GM18526 (cell line): ENCODE data around the gene TRAPPC2.

Experiments
- POLR2A ChIP-seq: IDR thresholded peaks from 3 replicates; pipeline ENCODE4 v1.6.1; 2011; ENCODE audit not compliant: insufficient read length; ENCODE audit errors: extremely low read depth

Gene TRAPPC2

GRCh38 chrX:13691841-13692371 is 42.5 kb downstream of the TRAPPC2 start:
- no peak for TF ChIP-seq POLR2A

DNA sequence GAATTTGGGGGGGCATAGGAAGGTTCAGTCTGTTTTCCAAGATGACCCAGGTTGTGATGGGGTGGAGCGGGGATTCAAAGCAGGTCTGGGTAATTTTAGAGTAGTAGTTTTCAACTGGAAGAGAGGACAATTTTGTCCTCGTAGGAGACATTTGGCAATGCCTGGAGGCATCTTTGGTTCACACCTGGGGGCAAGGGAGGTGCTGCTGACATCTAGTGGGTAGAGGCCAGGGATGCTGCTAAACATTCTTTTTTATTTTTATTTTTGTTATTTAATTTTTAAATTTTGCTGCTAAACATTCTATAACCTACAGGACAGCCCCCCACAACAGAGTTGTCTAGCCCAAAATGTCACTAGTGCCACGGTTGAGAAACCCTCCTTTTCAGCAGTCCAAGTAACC is 43.6 kb downstream of the TRAPPC2 start:
- TF ChIP-seq POLR2A = no peak

GRCh38 chrX:13689741-13690211 is 44.6 kb downstream of the TRAPPC2 start:
- no peak for TF ChIP-seq POLR2A

GRCh38 chrX:13688958-13689740 is 45.3 kb downstream of the TRAPPC2 start, which contains the start of gene RAB9A:
RAB9A (plus strand) TSS chrX:13689128; CDS start chrX:13708747, 19,619 bp downstream.
- peak; percentile 95 for TF ChIP-seq POLR2A

- TF ChIP-seq POLR2A = no peak
These were observed 45.9 kb downstream of the TRAPPC2 start for GRCh38 chrX:13688384-13688957.

- TF ChIP-seq POLR2A = no peak
These were observed 47.2 kb downstream of the TRAPPC2 start for GRCh38 chrX:13687203-13687602.

DNA sequence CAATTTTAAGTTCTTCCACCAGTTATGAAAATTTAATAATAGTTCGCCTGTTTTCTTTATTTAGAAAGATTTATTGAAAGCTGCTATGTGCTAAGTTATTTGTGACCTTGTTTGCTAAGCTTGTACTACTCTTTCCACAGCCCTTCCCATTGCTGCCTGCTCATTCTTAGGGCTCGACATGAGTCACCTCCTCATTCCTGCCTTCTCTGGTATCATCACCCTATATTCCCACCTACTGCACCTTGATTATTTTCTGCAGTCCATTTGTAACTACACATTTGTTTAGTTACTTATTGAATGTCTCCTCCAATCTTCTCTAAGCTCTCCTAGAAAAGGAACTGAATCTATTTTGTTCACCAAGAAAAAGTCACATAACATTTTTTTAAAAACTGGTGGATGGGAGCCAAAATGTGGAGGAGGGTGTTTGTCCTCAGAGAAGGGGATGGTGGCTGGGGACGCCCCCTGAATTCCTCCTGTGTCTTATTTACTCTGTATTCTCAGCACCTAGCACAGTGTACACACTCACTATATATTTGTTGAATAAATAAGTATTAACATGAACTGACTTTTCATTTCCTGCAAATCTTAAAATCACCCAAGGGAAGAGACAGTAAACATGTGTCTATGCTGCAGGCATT is 49.2 kb downstream of the TRAPPC2 start:
- no peak for TF ChIP-seq POLR2A

DNA sequence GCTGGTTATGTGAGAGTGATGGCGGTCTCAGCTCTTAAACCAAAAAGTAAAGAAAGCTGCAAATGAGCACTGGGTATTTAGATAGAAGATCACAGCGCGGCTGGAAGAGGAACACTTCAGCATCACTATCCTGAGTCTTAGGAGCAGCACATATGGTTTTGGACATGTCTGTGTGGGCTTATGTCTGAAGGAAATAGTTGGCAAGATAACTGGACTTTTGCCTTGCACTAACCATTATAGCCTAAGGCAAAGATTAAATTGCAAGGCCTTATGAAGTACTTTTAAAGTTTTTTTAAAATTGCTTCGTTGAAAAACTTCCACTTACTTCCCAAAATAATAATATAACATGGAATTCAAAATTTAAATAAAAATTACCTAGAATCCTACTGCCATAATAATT is 50.1 kb downstream of the TRAPPC2 start:
- no peak for TF ChIP-seq POLR2A

GRCh38 chrX:13681595-13681994 is 52.8 kb downstream of the TRAPPC2 start:
- no peak for TF ChIP-seq POLR2A

GRCh38 chrX:13676885-13677284 is 57.5 kb downstream of the TRAPPC2 start:
- no peak for TF ChIP-seq POLR2A

DNA sequence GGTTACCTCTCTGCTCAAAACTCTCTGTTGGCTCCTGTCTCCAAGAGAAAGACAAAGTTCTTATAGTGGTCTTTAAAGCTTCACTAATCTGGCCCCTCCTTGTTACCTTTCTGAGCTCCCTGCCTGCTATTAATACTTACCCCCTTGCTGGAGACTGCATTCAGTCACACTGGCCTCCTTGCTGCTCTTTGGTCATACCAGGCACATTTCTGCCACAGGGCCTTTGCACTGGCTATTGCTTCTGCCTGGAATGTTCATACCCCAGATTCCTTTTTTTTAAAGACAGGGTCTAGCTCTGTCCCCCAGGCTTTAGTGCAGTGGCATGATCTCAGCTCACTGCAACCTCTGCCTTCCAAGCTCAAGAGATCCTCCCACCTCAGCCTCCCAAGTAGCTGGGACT is 61.4 kb downstream of the TRAPPC2 start:
- TF ChIP-seq POLR2A = no peak

DNA sequence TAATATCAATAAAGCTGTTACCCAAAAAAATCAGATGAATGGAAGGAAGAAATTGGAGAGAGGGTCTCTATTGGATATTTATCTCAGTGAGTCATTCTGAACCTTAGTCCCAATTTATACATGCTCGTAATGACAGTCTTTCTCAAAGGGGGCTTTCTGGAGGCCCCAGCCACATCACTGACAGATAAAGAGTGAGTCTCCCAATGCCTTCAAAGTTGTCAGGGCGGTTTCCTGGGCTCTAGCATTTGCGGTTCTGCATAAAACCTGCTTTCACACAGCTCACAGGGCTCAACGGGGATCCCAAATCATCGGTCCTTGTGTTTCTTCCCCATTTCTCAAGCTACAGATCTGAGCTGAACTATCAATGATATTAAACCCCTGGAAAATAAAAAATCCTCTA is 64.2 kb downstream of the TRAPPC2 start:
- no peak for TF ChIP-seq POLR2A

DNA sequence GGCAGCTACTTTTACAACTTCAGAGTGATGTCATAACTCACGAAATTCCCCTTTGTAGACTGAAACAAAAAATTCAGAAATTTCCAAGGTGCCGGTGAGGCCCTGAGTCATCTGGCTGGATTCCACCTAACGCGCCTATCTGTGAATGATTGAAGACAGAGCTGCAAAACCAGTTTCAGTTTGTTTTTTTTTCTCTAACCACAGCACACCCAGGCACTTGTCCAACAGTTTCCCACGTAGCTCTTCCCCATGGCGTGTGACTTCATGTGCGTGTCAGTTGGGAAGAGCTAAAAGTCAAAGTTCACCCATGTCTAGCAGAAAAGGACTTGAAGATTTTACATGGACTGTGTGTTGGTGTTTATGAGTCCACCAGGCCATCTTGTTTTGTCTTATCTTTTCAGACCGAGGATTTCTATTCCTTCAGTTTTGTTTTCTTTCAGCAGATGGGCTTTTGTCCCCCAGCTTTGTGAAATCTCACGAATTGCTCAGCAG is 65.1 kb downstream of the TRAPPC2 start:
- TF ChIP-seq POLR2A = no peak

DNA sequence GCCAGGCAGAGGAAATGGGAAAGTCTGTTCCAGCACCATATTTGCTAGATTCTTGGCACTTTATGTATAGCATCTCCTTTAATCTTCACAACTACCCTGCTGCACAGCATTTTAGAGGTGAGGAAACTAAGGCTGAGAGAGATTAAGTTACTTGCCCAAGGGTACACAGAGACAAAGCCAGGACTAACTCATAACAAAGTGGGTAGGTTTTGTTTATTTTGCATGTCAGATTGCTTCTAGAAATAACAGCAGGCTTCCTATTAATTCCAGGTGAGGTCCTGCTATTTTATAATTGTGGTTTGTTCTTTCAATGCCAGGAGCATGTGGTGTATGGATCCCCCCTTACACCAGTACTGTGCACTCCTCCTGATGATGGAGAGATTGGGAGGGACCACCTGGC is 66.5 kb downstream of the TRAPPC2 start:
- TF ChIP-seq POLR2A = no peak

GRCh38 chrX:13666836-13667235 is 67.6 kb downstream of the TRAPPC2 start:
- no peak for TF ChIP-seq POLR2A

- no peak for TF ChIP-seq POLR2A
These were observed 70.4 kb downstream of the TRAPPC2 start for GRCh38 chrX:13664020-13664419.

GRCh38 chrX:13662355-13662791 is 72.0 kb downstream of the TRAPPC2 start:
- TF ChIP-seq POLR2A = no peak
